B cell (primary cell): ENCODE results near the gene CADM1. TPM values are rescaled to one million over a fixed set of nuclear protein-coding genes. Genes with fewer than 3 reads are reported as not detected.

Experiments
- ATAC-seq: fragments of 200-7000 bp; cut with Tn5 transposase; one replicate; pipeline ENCODE4 v1.10.0; 2021; ENCODE audit warnings: low read depth, mild to moderate bottlenecking, moderate number of reproducible peaks, moderate library complexity
- CTCF ChIA-PET: fragments of 350-600 bp; sonication (Branson Sonifier 250); formaldehyde crosslinking; loops from one replicate; lab custom pipeline; 2021; ENCODE audit warnings: antibody characterized with exemption, inconsistent platforms; lab: Charles Lee
- POLR2A ChIA-PET: fragments of 350-600 bp; sonication (Branson Sonifier 250); formaldehyde crosslinking; loops from one replicate; lab custom pipeline; 2021; ENCODE audit warnings: antibody characterized with exemption; lab: Charles Lee
- DNase-seq: peaks from one replicate; pipeline ENCODE4 v3.0.0; 2013
- H2AFZ ChIP-seq: 2 replicates; pipeline ENCODE4 v1.6.1; 2012; ENCODE audit warnings: mild to moderate bottlenecking, low read depth, low read length; ENCODE audit not compliant: insufficient read depth, poor library complexity, severe bottlenecking
- H3K27ac ChIP-seq, 2 donors: 1 replicate in 1 of 2; 2 replicates in 1 of 2; pipeline ENCODE4 v1.5.1; 2012 to 2013; ENCODE audit warnings: low read length in 2 of 2, mild to moderate bottlenecking in 2 of 2, moderate library complexity in 1 of 2
- H3K27me3 ChIP-seq, 4 experiments: fragments of 200-600 bp in 1 of 4; sonication (generic) in 1 of 4; replicated peaks in 1 of 4; 1 replicate in 2 of 4; 2 replicates in 2 of 4; pipeline versions ENCODE4 v1.6.1 to v1.7.0; 2013 to 2016; ENCODE audit warnings: low read length in 3 of 4, mild to moderate bottlenecking in 2 of 4, mixed read lengths in 1 of 4, moderate library complexity in 1 of 4; ENCODE audit not compliant: insufficient read depth in 4 of 4, control insufficient read depth in 3 of 4; ENCODE audit errors: control extremely low read depth in 1 of 4
- H3K36me3 ChIP-seq, 2 experiments: replicated peaks in 1 of 2; 1 replicate in 1 of 2; 2 replicates in 1 of 2; pipeline versions ENCODE4 v1.6.1 to v1.7.1; 2013; ENCODE audit warnings: low read length in 1 of 2; ENCODE audit not compliant: insufficient read depth in 2 of 2, control insufficient read depth in 1 of 2; ENCODE audit errors: control extremely low read depth in 1 of 2, extremely low read depth in 1 of 2
- H3K4me1 ChIP-seq, 2 donors: fragments of 200-600 bp in 1 of 2; sonication (generic) in 1 of 2; 1 replicate in 1 of 2; 2 replicates in 1 of 2; pipeline versions ENCODE4 v1.5.1 to v1.6.1; 2013 to 2017; ENCODE audit warnings: low read length in 2 of 2; ENCODE audit not compliant: control insufficient read depth in 2 of 2, insufficient read depth in 2 of 2
- H3K4me2 ChIP-seq: replicated peaks from 2 replicates; pipeline ENCODE3; 2012; ENCODE audit warnings: mild to moderate bottlenecking, low read depth, low read length; ENCODE audit not compliant: poor library complexity, severe bottlenecking
- H3K4me3 ChIP-seq, 5 experiments: fragments of 200-600 bp in 1 of 5; sonication (generic) in 1 of 5; 1 replicate in 3 of 5; 2 replicates in 2 of 5; pipeline versions ENCODE4 v1.5.1 to v1.7.0; 2011 to 2016; ENCODE audit warnings: low read length in 4 of 5, mild to moderate bottlenecking in 4 of 5, low read depth in 2 of 5, control low read depth in 1 of 5, moderate library complexity in 1 of 5; ENCODE audit not compliant: insufficient read depth in 1 of 5; ENCODE audit errors: control extremely low read depth in 1 of 5, extremely low read depth in 1 of 5
- H3K79me2 ChIP-seq: fragments of 200-600 bp; sonication (generic); one replicate; pipeline ENCODE4 v1.6.0; 2016; ENCODE audit warnings: low read length; ENCODE audit not compliant: control insufficient read depth, insufficient read depth
- H3K9ac ChIP-seq: fragments of 200-600 bp; sonication (generic); 2 replicates; pipeline ENCODE4 v1.6.1; 2017; ENCODE audit warnings: mild to moderate bottlenecking, low read length, moderate library complexity
- H3K9me3 ChIP-seq, 3 donors: one replicate each; pipeline versions ENCODE4 v1.6.1 to v1.7.1; 2013; ENCODE audit warnings: low read length in 2 of 3; ENCODE audit not compliant: control insufficient read depth in 2 of 3, insufficient read depth in 1 of 3; ENCODE audit errors: control extremely low read depth in 1 of 3
- H4K20me1 ChIP-seq: 2 replicates; pipeline ENCODE4 v1.6.0; 2012; ENCODE audit warnings: mild to moderate bottlenecking, low read length; ENCODE audit not compliant: insufficient read depth, control insufficient read depth, poor library complexity, severe bottlenecking
- H3K27ac Mint-ChIP-seq: one replicate; pipeline ENCODE4 v1.8.0; 2021; ENCODE audit warnings: mixed read lengths
- H3K27me3 Mint-ChIP-seq: one replicate; pipeline ENCODE4 v1.8.0; 2021; ENCODE audit warnings: mixed read lengths
- H3K4me1 Mint-ChIP-seq: one replicate; pipeline ENCODE4 v1.8.0; 2021; ENCODE audit warnings: mixed read lengths
- H3K4me3 Mint-ChIP-seq: one replicate; pipeline ENCODE4 v1.8.0; 2021; ENCODE audit warnings: mixed read lengths
- H3K9me3 Mint-ChIP-seq: one replicate; pipeline ENCODE4 v1.8.0; 2022; ENCODE audit warnings: mixed read lengths; ENCODE audit not compliant: insufficient read depth
- EZH2 ChIP-seq: IDR thresholded peaks from 2 replicates; pipeline ENCODE4 v1.6.1; 2012; ENCODE audit warnings: borderline replicate concordance, low read depth, mild to moderate bottlenecking, moderate library complexity, low read length; ENCODE audit not compliant: insufficient read depth, poor library complexity, severe bottlenecking
- WGBS: methylation state at CpG from one replicate; pipeline ENCODE4 v1.1.5; 2013; ENCODE audit warnings: missing lambda C conversion rate; ENCODE audit not compliant: insufficient coverage; 5-methylcytosine and 5-hydroxymethylcytosine counted together
- intact Hi-C: fragments of 100-400 bp; cut with micrococcal nuclease; formaldehyde crosslinking; loops from one replicate; pipeline ENCODE4 v1.10.0; 2022
- polyA plus RNA-seq: library from polyadenylated mRNA; depleted of rRNA; stranded (reverse); fragments of >200 nt; gene quantifications from 2 replicates; pipeline ENCODE4 v1.2.3, GENCODE V29; 2012
- total RNA-seq, 2 donors: library from RNA; stranded (reverse); fragments of 120-200 nt in 1 of 2; gene quantifications; 1 replicate in 1 of 2; 2 replicates in 1 of 2; pipeline versions ENCODE4 v1.2.3 to v1.2.4, GENCODE V29; 2013 to 2022
- TF ChIP-seq, protein P1 (sequence below): fragments of 200-600 bp; IDR thresholded peaks from one replicate; pipeline ENCODE4 v1.8.0; 2022; ENCODE audit warnings: antibody characterized with exemption, mild to moderate bottlenecking

The CADM1 gene
- total and polyA plus RNA-seq, 2 donors (not counting 1 experiment from before 2014, with no cell fraction given), result 0.43 to 0.49 TPM

DNA sequence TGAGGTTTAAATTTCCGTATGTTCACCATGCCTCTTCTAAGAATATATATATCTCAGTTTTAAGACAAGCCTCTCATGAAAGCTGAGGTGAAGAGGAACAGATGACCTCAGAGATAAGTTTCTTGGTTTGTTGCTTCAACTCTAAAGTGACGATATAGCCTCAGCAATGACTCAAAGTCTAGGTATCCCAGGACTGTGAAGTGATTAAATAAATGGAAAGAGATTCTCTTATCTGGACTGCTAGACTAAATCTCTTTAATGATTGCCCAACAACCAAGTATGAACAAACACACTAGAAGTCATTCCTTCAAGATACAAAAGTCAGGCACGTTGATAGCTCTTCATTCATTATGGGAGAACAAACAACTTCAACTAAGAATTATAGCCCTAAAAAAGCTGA, 15.3 kb downstream of the CADM1 start:
- no peaks in the 10 kb centered on the region for H3K4me1 Mint-ChIP-seq
- Histone ChIP-seq H3K27me3 (no peaks in the 10 kb centered on the region), H3K4me2 (no peak overlapping the region), H3K36me3 (no peaks in the 10 kb centered on the region), H3K4me1 (no peaks in the 10 kb centered on the region), H4K20me1 (no peaks in the 10 kb centered on the region), H3K27ac (no peak overlapping the region), H3K79me2 (no peaks in the 10 kb centered on the region), H2AFZ (no peak overlapping the region), H3K4me3 (no peak overlapping the region), H3K9ac (no peak overlapping the region), H3K9me3 (no peaks in the 10 kb centered on the region)
- peaks cover 13% of the 10 kb centered on the region for H3K27me3 Mint-ChIP-seq
- H3K9me3 Mint-ChIP-seq, result no peaks in the 10 kb centered on the region
- POLR2A ChIA-PET, result no interaction called here
- no peak overlapping the region for H3K4me3 Mint-ChIP-seq
- CTCF ChIA-PET, result no interaction called here
- DNase-seq (no peak), ATAC-seq (no peak)
- TF ChIP-seq EZH2, result no peak
- TF ChIP-seq, protein P1, sequence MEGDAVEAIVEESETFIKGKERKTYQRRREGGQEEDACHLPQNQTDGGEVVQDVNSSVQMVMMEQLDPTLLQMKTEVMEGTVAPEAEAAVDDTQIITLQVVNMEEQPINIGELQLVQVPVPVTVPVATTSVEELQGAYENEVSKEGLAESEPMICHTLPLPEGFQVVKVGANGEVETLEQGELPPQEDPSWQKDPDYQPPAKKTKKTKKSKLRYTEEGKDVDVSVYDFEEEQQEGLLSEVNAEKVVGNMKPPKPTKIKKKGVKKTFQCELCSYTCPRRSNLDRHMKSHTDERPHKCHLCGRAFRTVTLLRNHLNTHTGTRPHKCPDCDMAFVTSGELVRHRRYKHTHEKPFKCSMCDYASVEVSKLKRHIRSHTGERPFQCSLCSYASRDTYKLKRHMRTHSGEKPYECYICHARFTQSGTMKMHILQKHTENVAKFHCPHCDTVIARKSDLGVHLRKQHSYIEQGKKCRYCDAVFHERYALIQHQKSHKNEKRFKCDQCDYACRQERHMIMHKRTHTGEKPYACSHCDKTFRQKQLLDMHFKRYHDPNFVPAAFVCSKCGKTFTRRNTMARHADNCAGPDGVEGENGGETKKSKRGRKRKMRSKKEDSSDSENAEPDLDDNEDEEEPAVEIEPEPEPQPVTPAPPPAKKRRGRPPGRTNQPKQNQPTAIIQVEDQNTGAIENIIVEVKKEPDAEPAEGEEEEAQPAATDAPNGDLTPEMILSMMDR, result no peak
- 100% methylated on average over 1 of the region's 3 CpGs for WGBS
- intact Hi-C loops, result no loop called here
- H3K27ac Mint-ChIP-seq, result no peak overlapping the region

DNA sequence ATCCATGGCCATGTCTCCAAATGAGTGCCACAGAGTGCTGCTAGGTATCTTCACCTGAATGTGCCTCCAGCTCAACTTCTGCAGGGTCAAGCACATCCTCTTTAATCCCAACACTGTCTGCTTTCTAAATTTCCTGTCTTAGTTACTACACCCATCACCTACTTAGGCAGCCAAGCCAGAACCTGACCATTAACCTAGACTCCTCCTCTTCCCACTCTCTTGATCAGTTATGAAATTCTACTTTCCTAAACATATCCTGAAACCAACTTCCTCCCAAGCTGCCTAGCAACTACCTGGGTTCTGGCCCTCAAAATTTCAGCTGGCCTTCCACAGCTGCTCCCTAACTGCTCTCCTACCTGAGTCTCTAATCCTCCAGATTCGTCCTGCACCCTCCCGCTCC, 22.7 kb downstream of the CADM1 start:
- H3K36me3 ChIP-seq, result no peaks in the 10 kb centered on the region
- DNase-seq, result no peak
- Mint-ChIP-seq H3K27me3 (peaks cover 9% of the 10 kb centered on the region), H3K9me3 (no peaks in the 10 kb centered on the region), H3K4me1 (no peaks in the 10 kb centered on the region), H3K4me3 (no peak overlapping the region), H3K27ac (no peak overlapping the region)
- no peaks in the 10 kb centered on the region for H4K20me1 ChIP-seq
- no peak overlapping the region for H2AFZ ChIP-seq
- ATAC-seq, result no peak
- H3K4me3 ChIP-seq, result no peak overlapping the region
- no peak overlapping the region for H3K9ac ChIP-seq
- TF ChIP-seq EZH2, result no peak
- TF ChIP-seq, protein P1, result no peak
- H3K27ac ChIP-seq, result no peak overlapping the region
- no peak overlapping the region for H3K4me2 ChIP-seq
- ChIA-PET CTCF (no interaction called here), POLR2A (no interaction called here)
- no peaks in the 10 kb centered on the region for H3K4me1 ChIP-seq
- intact Hi-C loops, result no loop called here
- no peaks in the 10 kb centered on the region for H3K9me3 ChIP-seq
- no peaks in the 10 kb centered on the region for H3K27me3 ChIP-seq
- 100% methylated on average over 1 of the region's 2 CpGs for WGBS
- no peaks in the 10 kb centered on the region for H3K79me2 ChIP-seq
